ENCODE results near the gene B3GNT4.

- TF ChIP-seq POLR2A (IDR thresholded peaks at IDR 0.05; ENCODE audit: low read depth, low read length), result no peak
- TF ChIP-seq TAF1 (IDR thresholded peaks at IDR 0.05; ENCODE audit: borderline replicate concordance, low read depth, low read length), result no peak
These were observed 5.9 kb upstream of the B3GNT4 start for GRCh38 chr12:122197612-122197966.

Measured in GM12892 (cell line).